Measurements from ENCODE around the gene HBA2. TPM values are rescaled to one million over a fixed set of nuclear protein-coding genes. Genes with fewer than 3 reads are reported as not detected.
"Not testable (repeated sequence)": the region's sequence is repeated elsewhere in the genome, so short reads cannot be mapped to it uniquely, and the experiment has no call there.

The HBA2 gene
- total RNA-seq, 2 experiments from 2014 or later = not detected

GRCh38 chr16:170788-171187 is 1.9 kb upstream of the HBA2 start:
- Mint-ChIP-seq H3K27me3 (peaks cover 82% of the 10 kb centered on the region), H3K36me3 (ENCODE audit: low read depth) (no peaks in the 10 kb centered on the region), H3K4me3 (no peak overlapping the region), H3K4me1 (ENCODE audit: low read depth) (peaks cover 13% of the 10 kb centered on the region), H3K9me3 (no peaks in the 10 kb centered on the region), H3K27ac (no peak overlapping the region)
- Histone ChIP-seq H3K4me3 (ENCODE audit: low read length) (no peak overlapping the region), H3K9me3 (ENCODE audit: control insufficient read depth in 1 of 2, insufficient read depth in 1 of 2, low read length in 2 of 2) (peaks cover 0 to 4% of the 10 kb centered on the region in 2 experiments), H3K27me3 (ENCODE audit: control insufficient read depth in 1 of 2, insufficient read depth in 2 of 2, low read length in 2 of 2) (peaks cover 56 to 60% of the 10 kb centered on the region in 2 experiments), H3K27ac (ENCODE audit: low read depth in 1 of 2, low read length in 2 of 2) (no peak overlapping the region), H3K36me3 (ENCODE audit: insufficient read depth, low read length) (no peaks in the 10 kb centered on the region), H3K4me1 (ENCODE audit: insufficient read depth, low read length) (peaks cover 18% of the 10 kb centered on the region)
- intact Hi-C loops (cut with DNase I, micrococcal nuclease) = no loop called here
- TF ChIP-seq CTCF (IDR thresholded peaks at IDR 0.05) = no peak
- POLR2A ChIA-PET = no interaction called here
- ATAC-seq (ENCODE audit: poor library complexity) = no peak
- DNase-seq = no peak
- CTCF ChIA-PET = no interaction called here

GRCh38 chr16:173211-173854 is 657 bp downstream of the HBA2 start:
- H3K36me3 ChIP-seq (ENCODE audit: insufficient read depth, low read length); H3K4me3 ChIP-seq (ENCODE audit: low read length); H3K9me3 Mint-ChIP-seq; CTCF ChIA-PET; H3K9me3 ChIP-seq (ENCODE audit: control insufficient read depth in 1 of 2, insufficient read depth in 1 of 2, low read length in 2 of 2); POLR2A ChIA-PET; intact Hi-C loops (cut with DNase I, micrococcal nuclease); H3K27ac ChIP-seq (ENCODE audit: low read depth in 1 of 2, low read length in 2 of 2); ATAC-seq (ENCODE audit: poor library complexity); H3K36me3 Mint-ChIP-seq (ENCODE audit: low read depth); H3K4me3 Mint-ChIP-seq; H3K4me1 ChIP-seq (ENCODE audit: insufficient read depth, low read length); H3K27ac Mint-ChIP-seq; DNase-seq: not testable (repeated sequence)
- peaks cover 47 to 50% of the 10 kb centered on the region in 2 experiments for H3K27me3 ChIP-seq (ENCODE audit: control insufficient read depth in 1 of 2, insufficient read depth in 2 of 2, low read length in 2 of 2)
- Mint-ChIP-seq H3K27me3 (peaks cover 72% of the 10 kb centered on the region), H3K4me1 (ENCODE audit: low read depth) (peaks cover 13% of the 10 kb centered on the region)

GRCh38 chr16:173928-174769 is 1.5 kb downstream of the HBA2 start:
- H3K27ac Mint-ChIP-seq; DNase-seq; H3K4me1 ChIP-seq (ENCODE audit: insufficient read depth, low read length); H3K9me3 ChIP-seq (ENCODE audit: control insufficient read depth in 1 of 2, insufficient read depth in 1 of 2, low read length in 2 of 2); POLR2A ChIA-PET; H3K27ac ChIP-seq (ENCODE audit: low read depth in 1 of 2, low read length in 2 of 2); H3K36me3 ChIP-seq (ENCODE audit: insufficient read depth, low read length); ATAC-seq (ENCODE audit: poor library complexity); H3K9me3 Mint-ChIP-seq; H3K4me3 ChIP-seq (ENCODE audit: low read length); intact Hi-C loops (cut with DNase I, micrococcal nuclease); H3K36me3 Mint-ChIP-seq (ENCODE audit: low read depth): not testable (repeated sequence)
- CTCF ChIA-PET = interaction anchor here (1.1 kb wide), 1 partner anchor 77 kb away, joined by 3 read pairs; no protein-coding TSS in a partner anchor
- Mint-ChIP-seq H3K4me1 (ENCODE audit: low read depth) (peaks cover 13% of the 10 kb centered on the region), H3K27me3 (peaks cover 71% of the 10 kb centered on the region), H3K4me3 (peak overlapping the region; percentile 70)
- peaks cover 44 to 48% of the 10 kb centered on the region in 2 experiments for H3K27me3 ChIP-seq (ENCODE audit: control insufficient read depth in 1 of 2, insufficient read depth in 2 of 2, low read length in 2 of 2)
